OCI-LY7 (cell line): ENCODE measurements around the gene CCIN. TPM values are rescaled to one million over a fixed set of nuclear protein-coding genes. Genes with fewer than 3 reads are reported as not detected.

ENCODE experiments used
- BruUV-seq: library from RNA; stranded (reverse); fragments of 400-500 nt; replicated peaks from 2 replicates; lab custom pipeline; 2021; lab: Mats Ljungman, UMichigan
- CTCF ChIA-PET: fragments of 300-600 bp; sonication (Branson Sonifier 250); formaldehyde crosslinking; loops from one replicate; lab custom pipeline; 2022; ENCODE audit warnings: antibody characterized with exemption; ENCODE audit not compliant: unreplicated experiment; lab: Charles Lee
- POLR2A ChIA-PET: fragments of 300-600 bp; sonication (Branson Sonifier 250); formaldehyde crosslinking; loops from one replicate; lab custom pipeline; 2022; ENCODE audit warnings: antibody characterized with exemption; lab: Charles Lee
- DNase-seq: peaks from one replicate; pipeline ENCODE4 v3.0.0-alpha.2; 2015; ENCODE audit warnings: low spot score
- H2AFZ ChIP-seq: fragments of 200-600 bp; sonication (generic), shearing (Covaris generic); 2 replicates; pipeline ENCODE4 v1.6.1; 2014; ENCODE audit warnings: mild to moderate bottlenecking, antibody characterized with exemption, low read length, moderate library complexity
- H3K27ac ChIP-seq: fragments of 200-600 bp; sonication (generic); 2 replicates; pipeline ENCODE4 v1.5.1; 2014; ENCODE audit warnings: mixed run types, low read depth, mild to moderate bottlenecking, moderate library complexity, low read length, inconsistent platforms; ENCODE audit not compliant: poor library complexity, severe bottlenecking
- H3K36me3 ChIP-seq: fragments of 200-600 bp; sonication (generic); 2 replicates; pipeline ENCODE4 v1.6.1; 2014; ENCODE audit warnings: mild to moderate bottlenecking, antibody characterized with exemption, low read length, moderate library complexity, mixed read lengths; ENCODE audit not compliant: insufficient read depth
- H3K4me1 ChIP-seq: fragments of 200-600 bp; sonication (generic); 2 replicates; pipeline ENCODE4 v1.5.1; 2014; ENCODE audit warnings: mild to moderate bottlenecking, low read length; ENCODE audit not compliant: insufficient read depth, poor library complexity, severe bottlenecking
- H3K4me2 ChIP-seq: fragments of 200-600 bp; sonication (generic); 2 replicates; pipeline ENCODE4 v1.6.1; 2014; ENCODE audit warnings: mild to moderate bottlenecking, low read length
- H3K4me3 ChIP-seq: fragments of 200-600 bp; sonication (generic); 2 replicates; pipeline ENCODE4 v1.5.1; 2014; ENCODE audit warnings: mild to moderate bottlenecking, low read depth, low read length; ENCODE audit not compliant: poor library complexity, severe bottlenecking
- H3K79me2 ChIP-seq: fragments of 200-600 bp; sonication (generic); 2 replicates; pipeline ENCODE4 v1.6.1; 2016; ENCODE audit warnings: low read depth, mild to moderate bottlenecking, low read length, moderate library complexity, mixed read lengths; ENCODE audit not compliant: insufficient read depth
- H3K9me2 ChIP-seq: fragments of 200-600 bp; sonication (generic); 2 replicates; pipeline ENCODE4 v1.6.1; 2016; ENCODE audit warnings: mild to moderate bottlenecking, low read length, mixed read lengths; ENCODE audit not compliant: insufficient read depth
- H3K9me3 ChIP-seq: fragments of 200-600 bp; sonication (generic); 2 replicates; pipeline ENCODE4 v1.6.1; 2014; ENCODE audit warnings: mild to moderate bottlenecking, mixed run types, low read length, mixed read lengths
- H4K20me1 ChIP-seq: fragments of 200-600 bp; sonication (generic); 2 replicates; pipeline ENCODE4 v1.6.1; 2014; ENCODE audit warnings: mild to moderate bottlenecking, antibody characterized with exemption, low read length, moderate library complexity, mixed read lengths; ENCODE audit not compliant: insufficient read depth
- CTCF ChIP-seq: fragments of 200-600 bp; sonication (generic); conservative IDR thresholded peaks from 2 replicates; pipeline ENCODE4 v1.5.1; 2014; ENCODE audit warnings: mild to moderate bottlenecking, antibody characterized with exemption, low read length, moderate library complexity, mixed read lengths
- EZH2phosphoT487 ChIP-seq: fragments of 200-600 bp; sonication (generic); IDR thresholded peaks from 2 replicates; pipeline ENCODE4 v1.6.1; 2018; ENCODE audit warnings: low read depth, borderline replicate concordance, mild to moderate bottlenecking, mixed run types, antibody characterized with exemption, low read length, moderate library complexity, mixed read lengths
- intact Hi-C: fragments of 100-400 bp; cut with micrococcal nuclease; formaldehyde crosslinking; loops from one replicate; pipeline ENCODE4 v1.10.0; 2022; ENCODE audit not compliant: unreplicated experiment
- total RNA-seq, 2 experiments: library from RNA; depleted of rRNA in 1 of 2; stranded (reverse); fragments of >200 nt in 1 of 2; shearing (Covaris generic) in 1 of 2; gene quantifications; 2 replicates each; pipeline ENCODE4 v1.2.3, GENCODE V29; 2014 to 2022

Gene CCIN
- total RNA-seq, 2 experiments from 2014 or later = not detected

DNA sequence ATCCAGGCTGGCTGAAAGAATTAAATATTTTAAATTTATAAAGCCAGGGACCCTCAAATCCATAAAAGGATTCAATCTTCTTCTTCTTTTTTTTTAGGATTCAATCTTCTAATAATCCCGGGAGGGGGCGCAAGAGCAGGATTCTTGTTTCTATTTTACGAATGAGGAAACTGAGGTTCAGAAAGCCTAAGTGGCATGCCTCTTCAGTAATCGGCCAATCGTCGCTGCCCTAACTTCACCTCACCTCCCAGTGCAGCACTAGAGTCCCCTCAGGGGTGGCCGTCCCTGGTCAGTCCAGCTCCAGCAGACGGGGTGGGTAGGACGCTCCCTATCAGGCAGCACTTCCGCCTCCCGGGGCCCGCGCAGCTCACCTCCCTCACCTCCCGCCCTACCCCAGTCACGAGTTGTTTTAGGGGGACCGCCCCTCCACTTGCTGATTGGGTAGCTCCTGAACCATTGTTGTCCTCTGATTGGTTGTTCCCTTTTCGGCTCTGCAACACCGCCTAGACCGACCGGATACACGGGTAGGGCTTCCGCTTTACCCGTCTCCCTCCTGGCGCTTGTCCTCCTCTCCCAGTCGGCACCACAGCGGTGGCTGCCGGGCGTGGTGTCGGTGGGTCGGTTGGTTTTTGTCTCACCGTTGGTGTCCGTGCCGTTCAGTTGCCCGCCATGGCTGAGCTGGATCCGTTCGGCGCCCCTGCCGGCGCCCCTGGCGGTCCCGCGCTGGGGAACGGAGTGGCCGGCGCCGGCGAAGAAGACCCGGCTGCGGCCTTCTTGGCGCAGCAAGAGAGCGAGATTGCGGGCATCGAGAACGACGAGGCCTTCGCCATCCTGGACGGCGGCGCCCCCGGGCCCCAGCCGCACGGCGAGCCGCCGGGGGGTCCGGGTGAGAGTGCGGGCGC is 21.5 kb downstream of the CCIN start, which contains the start of gene CLTA:
CLTA (plus strand) TSS at position 534 of the 902 bp plus-strand sequence; CDS start at position 670, 136 bp downstream.
- no TSS peak for BruUV-seq
- H3K36me3 ChIP-seq = peaks cover 34% of the 10 kb centered on the region
- CTCF ChIA-PET = interaction anchor here (0.6 to 1.9 kb wide), 6 partner anchors 24 to 575 kb away, joined by 3 to 4 read pairs (median 4); no protein-coding TSS in a partner anchor
- peaks cover 32% of the 10 kb centered on the region for H4K20me1 ChIP-seq
- peaks cover 48% of the 10 kb centered on the region for H3K79me2 ChIP-seq
- POLR2A ChIA-PET = interaction anchor here (0.6 to 3.9 kb wide), 20 partner anchors 11 to 550 kb away, joined by 3 to 18 read pairs (median 4); partner anchors contain the start of gene GNE
- intact Hi-C loops = loop anchor here (1.0 to 5.0 kb wide), 4 partner anchors 38 to 138 kb away; partner anchors contain the start of gene GNE
- no peaks in the 10 kb centered on the region for H3K9me3 ChIP-seq
- H3K9me2 ChIP-seq = no peaks in the 10 kb centered on the region
- H3K27ac ChIP-seq = peak within 1 kb of the TSS; percentile 73
- DNase-seq = peak; percentile 99
- H3K4me3 ChIP-seq = peak within 1 kb of the TSS; percentile 92
- H2AFZ ChIP-seq = peak within 1 kb of the TSS; percentile 65
- H3K4me2 ChIP-seq = peak within 1 kb of the TSS; percentile 97
- TF ChIP-seq EZH2phosphoT487 (no peak), CTCF (peak; percentile 93)
- H3K4me1 ChIP-seq = peaks cover 40% of the 10 kb centered on the region

- Histone ChIP-seq H3K79me2 (peaks cover 51% of the 10 kb centered on the region), H2AFZ (peak overlapping the region; percentile 46; the same call in 1 of the 2 replicates), H3K36me3 (peaks cover 34% of the 10 kb centered on the region), H3K4me2 (peak overlapping the region; percentile 97), H3K4me3 (peak overlapping the region; percentile 92), H3K4me1 (peaks cover 40% of the 10 kb centered on the region), H3K9me3 (no peaks in the 10 kb centered on the region), H3K9me2 (no peaks in the 10 kb centered on the region), H4K20me1 (peaks cover 32% of the 10 kb centered on the region), H3K27ac (peak overlapping the region; percentile 73)
- intact Hi-C loops = loop anchor here (2.0 to 5.0 kb wide), 2 partner anchors 38 to 51 kb away; no protein-coding TSS in a partner anchor
- CTCF ChIA-PET = interaction anchor here (0.6 to 1.0 kb wide), 3 partner anchors 111 to 574 kb away, joined by 3 to 4 read pairs (median 3); no protein-coding TSS in a partner anchor
- no peak for TF ChIP-seq CTCF
- TF ChIP-seq EZH2phosphoT487 = no peak
- POLR2A ChIA-PET = interaction anchor here (0.6 to 3.9 kb wide), 12 partner anchors 10 to 443 kb away, joined by 3 to 18 read pairs (median 4); partner anchors contain the start of gene GNE
- DNase-seq = peak; percentile 67
- no TSS peak for BruUV-seq
These were observed 22.1 kb downstream of the CCIN start for GRCh38 chr9:36191290-36191645.
